HepG2 (cell line): Measurements from ENCODE around the gene SLC50A1. TPM values are rescaled to one million over a fixed set of nuclear protein-coding genes. Genes with fewer than 3 reads are reported as not detected.

ENCODE experiments used
- AHDC1 ChIP-seq: sonication (generic); formaldehyde crosslinking; IDR thresholded peaks from 2 replicates; pipeline ENCODE4 v1.5.1; 2020; ENCODE audit warnings: mild to moderate bottlenecking, missing genetic modification reagents, borderline replicate concordance
- DDIT3 ChIP-seq: sonication (generic); formaldehyde crosslinking; IDR thresholded peaks from 2 replicates; pipeline ENCODE4 v1.4.0; 2020; ENCODE audit warnings: mild to moderate bottlenecking, missing genetic modification reagents
- FIP1L1 ChIP-seq: fragments of 200-400 bp; formaldehyde crosslinking; IDR thresholded peaks from 2 replicates; pipeline ENCODE4 v1.6.1; 2018; ENCODE audit warnings: low read depth, mild to moderate bottlenecking, low read length, moderate library complexity, borderline replicate concordance; ENCODE audit not compliant: insufficient read depth
- HDAC2 ChIP-seq: sonication (generic); formaldehyde crosslinking; IDR thresholded peaks from 2 replicates; pipeline ENCODE4 v1.4.0; 2020; ENCODE audit warnings: missing genetic modification reagents
- HIC2 ChIP-seq: sonication (generic); formaldehyde crosslinking; IDR thresholded peaks from 2 replicates; pipeline ENCODE4 v1.9.0; 2022; ENCODE audit warnings: low read depth, missing genetic modification reagents
- NONO ChIP-seq, 2 experiments: fragments of 450-650 bp in 1 of 2; sonication (generic) in 1 of 2; formaldehyde crosslinking in 1 of 2; IDR thresholded peaks in 1 of 2; conservative IDR thresholded peaks in 1 of 2; 2 replicates each; pipeline versions ENCODE4 v1.6.1 to v1.8.0; 2017 to 2022; ENCODE audit warnings: mild to moderate bottlenecking in 1 of 2, missing genetic modification reagents in 1 of 2, moderate library complexity in 1 of 2
- SNAPC2 ChIP-seq: sonication (generic); formaldehyde crosslinking; IDR thresholded peaks from 2 replicates; pipeline ENCODE4 v1.8.1; 2022; ENCODE audit warnings: mild to moderate bottlenecking, missing genetic modification reagents
- ZBTB44 ChIP-seq: sonication (generic); formaldehyde crosslinking; IDR thresholded peaks from 2 replicates; pipeline ENCODE4 v1.4.0; 2020; ENCODE audit warnings: missing genetic modification reagents
- ZNF234 ChIP-seq: sonication (generic); formaldehyde crosslinking; conservative IDR thresholded peaks from 2 replicates; pipeline ENCODE4 v1.5.1; 2020; ENCODE audit warnings: mild to moderate bottlenecking, missing genetic modification reagents
- ZNF724P ChIP-seq: sonication (generic); formaldehyde crosslinking; IDR thresholded peaks from 2 replicates; pipeline ENCODE4 v1.8.0; 2022; ENCODE audit warnings: missing genetic modification reagents, borderline replicate concordance
- ZNF782 ChIP-seq: sonication (generic); formaldehyde crosslinking; IDR thresholded peaks from 2 replicates; pipeline ENCODE4 v1.4.0; 2020; ENCODE audit warnings: missing genetic modification reagents, mild to moderate bottlenecking, borderline replicate concordance
- ZNF850 ChIP-seq: sonication (generic); formaldehyde crosslinking; conservative IDR thresholded peaks from 2 replicates; pipeline ENCODE4 v1.9.0; 2021; ENCODE audit warnings: mild to moderate bottlenecking, missing genetic modification reagents
- polyA plus RNA-seq, 8 experiments: library from polyadenylated mRNA; depleted of rRNA in 3 of 8; stranded (reverse) in 7 of 8; unstranded in 1 of 8; fragments of >200 nt; fragmentation: Illumina TruSeq in 4 of 8; extraction: Trizol in 4 of 8; gene quantifications; 2 replicates each; pipeline versions ENCODE4 v1.2.1 to v1.2.3, GENCODE V29; 2011 to 2016; ENCODE audit warnings: low read depth in 4 of 8, missing spikeins in 1 of 8, mixed read lengths in 1 of 8; ENCODE audit not compliant: insufficient read depth in 1 of 8
- total RNA-seq, 5 experiments: library from RNA; depleted of rRNA; stranded (reverse); fragments of >200 nt; fragmentation: Illumina TruSeq; extraction: Trizol; gene quantifications; 2 replicates each; pipeline ENCODE4 v1.2.3, GENCODE V29; 2016; ENCODE audit warnings: low read depth in 1 of 5
- TF ChIP-seq, protein P1 (sequence below), 2 experiments: fragments of 450-650 bp in 1 of 2; sonication (generic) in 1 of 2; formaldehyde crosslinking; IDR thresholded peaks; 2 replicates each; pipeline versions ENCODE4 v1.5.0 to v1.8.0; 2020 to 2022; ENCODE audit warnings: mild to moderate bottlenecking in 1 of 2, missing genetic modification reagents in 1 of 2
- TF ChIP-seq, protein P2 (sequence below): conservative IDR thresholded peaks from 2 replicates; pipeline ENCODE4 v1.6.1; 2018; ENCODE audit warnings: missing genetic modification reagents

Gene SLC50A1
- total and polyA plus RNA-seq, 2 of the 13 experiments (the other 11 are each of a cell fraction or from before 2014, with no cell fraction given) = 22.5 to 46.8 TPM

- TF ChIP-seq AHDC1 (CRISPR knock-in tag) = no peak
- TF ChIP-seq DDIT3 = no peak
- TF ChIP-seq ZNF234 (CRISPR knock-in tag) = no peak
- TF ChIP-seq NONO (IDR thresholded peaks at IDR 0.05) = no peak
- TF ChIP-seq NONO (CRISPR knock-in tag; conservative IDR thresholded peaks at IDR 0.05) = 0 out of 2 replicates have a peak, but pooled peaks have one; percentile 21
- no peak for TF ChIP-seq SNAPC2 (CRISPR knock-in tag)
- TF ChIP-seq ZBTB44 (CRISPR knock-in tag) = no peak
- 0 out of 2 replicates have a peak, but pooled peaks have one; percentile 36 for TF ChIP-seq HDAC2
- no peak for TF ChIP-seq FIP1L1
- TF ChIP-seq ZNF724P (CRISPR knock-in tag) = 0 out of 2 replicates have a peak, but pooled peaks have one; percentile 34
- TF ChIP-seq, protein P1, sequence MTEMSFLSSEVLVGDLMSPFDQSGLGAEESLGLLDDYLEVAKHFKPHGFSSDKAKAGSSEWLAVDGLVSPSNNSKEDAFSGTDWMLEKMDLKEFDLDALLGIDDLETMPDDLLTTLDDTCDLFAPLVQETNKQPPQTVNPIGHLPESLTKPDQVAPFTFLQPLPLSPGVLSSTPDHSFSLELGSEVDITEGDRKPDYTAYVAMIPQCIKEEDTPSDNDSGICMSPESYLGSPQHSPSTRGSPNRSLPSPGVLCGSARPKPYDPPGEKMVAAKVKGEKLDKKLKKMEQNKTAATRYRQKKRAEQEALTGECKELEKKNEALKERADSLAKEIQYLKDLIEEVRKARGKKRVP (CRISPR knock-in tag; IDR thresholded peaks at IDR 0.05) = no peak
- peak; percentile 85 for TF ChIP-seq HIC2 (CRISPR knock-in tag)
- TF ChIP-seq ZNF850 = no peak
- TF ChIP-seq, protein P2, sequence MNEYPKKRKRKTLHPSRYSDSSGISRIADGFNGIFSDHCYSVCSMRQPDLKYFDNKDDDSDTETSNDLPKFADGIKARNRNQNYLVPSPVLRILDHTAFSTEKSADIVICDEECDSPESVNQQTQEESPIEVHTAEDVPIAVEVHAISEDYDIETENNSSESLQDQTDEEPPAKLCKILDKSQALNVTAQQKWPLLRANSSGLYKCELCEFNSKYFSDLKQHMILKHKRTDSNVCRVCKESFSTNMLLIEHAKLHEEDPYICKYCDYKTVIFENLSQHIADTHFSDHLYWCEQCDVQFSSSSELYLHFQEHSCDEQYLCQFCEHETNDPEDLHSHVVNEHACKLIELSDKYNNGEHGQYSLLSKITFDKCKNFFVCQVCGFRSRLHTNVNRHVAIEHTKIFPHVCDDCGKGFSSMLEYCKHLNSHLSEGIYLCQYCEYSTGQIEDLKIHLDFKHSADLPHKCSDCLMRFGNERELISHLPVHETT (CRISPR knock-in tag) = no peak
- 0 out of 2 replicates have a peak, but pooled peaks have one; percentile 27 for TF ChIP-seq ZNF782 (CRISPR knock-in tag)
These were observed 31.8 kb downstream of the SLC50A1 start (continued) for GRCh38 chr1:155167166-155168104.
